PC-9 (cell line): Measurements from ENCODE around the gene EYS. TPM values are rescaled to one million over a fixed set of nuclear protein-coding genes. Genes with fewer than 3 reads are reported as not detected.
"Not testable (repeated sequence)": the region's sequence is repeated elsewhere in the genome, so short reads cannot be mapped to it uniquely, and the experiment has no call there.

Source experiments
- BruUV-seq: library from RNA; stranded (reverse); fragments of 400-500 nt; replicated peaks from 2 replicates; lab custom pipeline; 2021; lab: Mats Ljungman, UMichigan
- CTCF ChIA-PET: fragments of 300-600 bp; sonication (Branson Sonifier 250); formaldehyde crosslinking; loops from one replicate; lab custom pipeline; 2022; ENCODE audit warnings: antibody characterized with exemption; lab: Charles Lee
- POLR2A ChIA-PET: fragments of 300-600 bp; sonication (Branson Sonifier 250); formaldehyde crosslinking; loops from one replicate; lab custom pipeline; 2022; ENCODE audit warnings: antibody characterized with exemption; ENCODE audit not compliant: unreplicated experiment; lab: Charles Lee
- DNase-seq, 2 experiments: peaks; one replicate each; pipeline versions ENCODE4 v3.0.0 to v3.0.0-alpha.2; 2015 to 2022; ENCODE audit warnings: mixed read lengths in 1 of 2
- H2AFZ ChIP-seq: fragments of 200-600 bp; sonication (generic); 2 replicates; pipeline ENCODE4 v1.8.1; 2017; ENCODE audit warnings: antibody characterized with exemption
- H3F3A ChIP-seq: fragments of 200-600 bp; sonication (generic); 2 replicates; pipeline ENCODE4 v1.8.1; 2017; ENCODE audit warnings: antibody characterized with exemption, mild to moderate bottlenecking, low read depth; ENCODE audit not compliant: insufficient read depth
- H3K27ac ChIP-seq: fragments of 200-600 bp; sonication (generic); 2 replicates; pipeline ENCODE4 v1.6.1; 2016; ENCODE audit warnings: mixed run types
- H3K27me3 ChIP-seq: fragments of 200-600 bp; sonication (generic); 2 replicates; pipeline ENCODE4 v1.6.1; 2016; ENCODE audit warnings: low read depth, mixed run types; ENCODE audit not compliant: insufficient read depth
- H3K36me3 ChIP-seq: fragments of 200-600 bp; sonication (generic); 2 replicates; pipeline ENCODE4 v1.6.1; 2016; ENCODE audit warnings: low read depth, mixed run types
- H3K4me1 ChIP-seq: fragments of 200-600 bp; sonication (generic); replicated peaks from 2 replicates; pipeline ENCODE4 v1.6.1; 2016; ENCODE audit warnings: mixed run types; ENCODE audit not compliant: insufficient read depth
- H3K4me2 ChIP-seq: fragments of 200-600 bp; sonication (generic); 2 replicates; pipeline ENCODE4 v1.6.1; 2017; ENCODE audit warnings: mixed run types
- H3K4me3 ChIP-seq: fragments of 200-600 bp; sonication (generic); 2 replicates; pipeline ENCODE4 v1.6.1; 2016; ENCODE audit warnings: mixed run types
- H3K79me2 ChIP-seq: fragments of 200-600 bp; sonication (generic); 2 replicates; pipeline ENCODE4 v1.6.1; 2017; ENCODE audit warnings: low read depth, mixed run types
- H3K9me2 ChIP-seq: fragments of 200-600 bp; sonication (generic); 2 replicates; pipeline ENCODE4 v1.8.1; 2017; ENCODE audit warnings: mild to moderate bottlenecking; ENCODE audit not compliant: insufficient read depth
- H3K9me3 ChIP-seq: fragments of 200-600 bp; sonication (generic); 2 replicates; pipeline ENCODE4 v1.8.1; 2016; ENCODE audit warnings: low read depth; ENCODE audit not compliant: insufficient read depth
- H4K20me1 ChIP-seq: fragments of 200-600 bp; sonication (generic); 2 replicates; pipeline ENCODE4 v1.8.1; 2017; ENCODE audit not compliant: insufficient read depth
- CTCF ChIP-seq: fragments of 200-600 bp; sonication (generic); conservative IDR thresholded peaks from 2 replicates; pipeline ENCODE4 v1.6.1; 2017; ENCODE audit warnings: mixed run types, antibody characterized with exemption, mild to moderate bottlenecking, moderate library complexity
- EZH2 ChIP-seq: fragments of 200-600 bp; sonication (generic); IDR thresholded peaks from 2 replicates; pipeline ENCODE4 v1.8.0; 2017; ENCODE audit warnings: antibody characterized with exemption, low read depth
- intact Hi-C: fragments of 100-400 bp; cut with micrococcal nuclease; formaldehyde crosslinking; loops from one replicate; pipeline ENCODE4 v1.10.0; 2022; ENCODE audit not compliant: unreplicated experiment
- total RNA-seq: library from RNA; stranded (reverse); gene quantifications from 2 replicates; pipeline ENCODE4 v1.2.3, GENCODE V29; 2021

The EYS gene
- total RNA-seq, 1 experiment from 2014 or later = not detected

- H3K36me3 ChIP-seq = no peaks in the 10 kb centered on the region
- no peak for TF ChIP-seq CTCF
- no peak for TF ChIP-seq EZH2
Measured at GRCh38 chr6:65637289-65638046, 69.6 kb downstream of the EYS start.

GRCh38 chr6:65633501-65633900 is 73.5 kb downstream of the EYS start:
- ChIA-PET CTCF (no interaction called here), POLR2A (no interaction called here)
- Histone ChIP-seq H3K4me1 (no peaks in the 10 kb centered on the region), H3K9me2 (0 out of 2 replicates have a peak, but pooled peaks cover 5% of the 10 kb centered on the region), H3K79me2 (no peaks in the 10 kb centered on the region), H3K27me3 (no peaks in the 10 kb centered on the region), H4K20me1 (no peaks in the 10 kb centered on the region), H3K4me2 (no peak overlapping the region), H3K27ac (no peak overlapping the region), H3K4me3 (no peak overlapping the region), H3F3A (no peaks in the 10 kb centered on the region), H3K9me3 (no peaks in the 10 kb centered on the region), H3K36me3 (no peaks in the 10 kb centered on the region), H2AFZ (no peak overlapping the region)
- no peak for DNase-seq
- BruUV-seq = no TSS peak
- intact Hi-C loops = no loop called here
- no peak for TF ChIP-seq CTCF
- TF ChIP-seq EZH2 = no peak

More at GRCh38 chr6:65637289-65638046, 69.6 kb downstream of the EYS start:
- ChIA-PET POLR2A (no interaction called here), CTCF (no interaction called here)
- no peak overlapping the region for H2AFZ ChIP-seq
- no peaks in the 10 kb centered on the region for H3K27me3 ChIP-seq
- intact Hi-C loops = no loop called here
- H3K4me1 ChIP-seq = no peaks in the 10 kb centered on the region
- H3K4me3 ChIP-seq = no peak overlapping the region
- H3F3A ChIP-seq = no peaks in the 10 kb centered on the region
- BruUV-seq = no TSS peak
- H3K9me2 ChIP-seq = no peaks in the 10 kb centered on the region
- H3K9me3 ChIP-seq = no peaks in the 10 kb centered on the region
- no peak for DNase-seq
- no peaks in the 10 kb centered on the region for H4K20me1 ChIP-seq
- H3K27ac ChIP-seq = no peak overlapping the region
- H3K4me2 ChIP-seq = no peak overlapping the region
- no peaks in the 10 kb centered on the region for H3K79me2 ChIP-seq

GRCh38 chr6:65631711-65632110 is 75.3 kb downstream of the EYS start:
- intact Hi-C loops = no loop called here
- no peaks in the 10 kb centered on the region for H3K9me3 ChIP-seq

GRCh38 chr6:65627434-65627999 is 79.5 kb downstream of the EYS start:
- H4K20me1 ChIP-seq, BruUV-seq, DNase-seq, CTCF ChIA-PET, H3K27ac ChIP-seq, H3K9me3 ChIP-seq, intact Hi-C loops, H3K4me3 ChIP-seq, H2AFZ ChIP-seq, H3K36me3 ChIP-seq, H3K4me1 ChIP-seq, POLR2A ChIA-PET, H3K9me2 ChIP-seq, H3K27me3 ChIP-seq, H3K79me2 ChIP-seq, H3F3A ChIP-seq, H3K4me2 ChIP-seq: not testable (repeated sequence)

More at GRCh38 chr6:65631711-65632110, 75.3 kb downstream of the EYS start:
- DNase-seq = no peak
- Histone ChIP-seq H3K79me2 (no peaks in the 10 kb centered on the region), H2AFZ (no peak overlapping the region), H3K9me2 (0 out of 2 replicates have a peak, but pooled peaks cover 5% of the 10 kb centered on the region), H3K4me3 (no peak overlapping the region), H3K36me3 (no peaks in the 10 kb centered on the region), H3K4me2 (no peak overlapping the region), H3F3A (no peaks in the 10 kb centered on the region), H3K27ac (no peak overlapping the region), H3K4me1 (no peaks in the 10 kb centered on the region), H3K27me3 (no peaks in the 10 kb centered on the region), H4K20me1 (no peaks in the 10 kb centered on the region)
- TF ChIP-seq CTCF (no peak), EZH2 (no peak)
- ChIA-PET CTCF (no interaction called here), POLR2A (no interaction called here)
- BruUV-seq = no TSS peak
